Neural cell (in vitro differentiated cells): ENCODE measurements around the gene MPHOSPH8.

Experiments
- CTCF ChIP-seq: fragments of 450-650 bp; IDR thresholded peaks from 2 replicates; pipeline ENCODE4 v1.5.1; 2014; ENCODE audit warnings: antibody characterized with exemption, mild to moderate bottlenecking, moderate library complexity; ENCODE audit not compliant: poor library complexity, severe bottlenecking
- REST ChIP-seq: IDR thresholded peaks from 2 replicates; pipeline ENCODE4 v1.6.1; 2012; ENCODE audit warnings: borderline replicate concordance

DNA sequence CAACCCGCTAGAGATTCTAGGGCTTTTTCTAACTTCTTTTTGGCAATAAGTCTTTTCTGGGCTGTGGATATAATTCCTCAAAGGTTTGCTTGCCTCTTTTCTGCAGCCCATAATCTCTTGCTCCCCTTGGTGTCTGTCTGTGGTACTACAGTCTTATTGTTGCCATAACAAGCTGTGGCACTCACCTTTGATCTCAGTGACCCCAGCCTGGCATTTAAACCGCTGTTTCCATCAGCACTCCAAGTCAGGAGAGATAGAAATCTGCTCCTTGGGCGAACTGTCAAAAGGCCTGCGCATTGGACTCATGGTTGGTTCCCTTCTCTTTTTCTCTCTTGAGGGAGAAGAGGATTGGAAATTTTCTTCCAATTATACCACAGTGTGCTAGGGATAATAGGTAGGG is 14.5 kb upstream of the MPHOSPH8 start:
- no peak for TF ChIP-seq CTCF
- no peak for TF ChIP-seq REST
